SW 1271 (cell line): Measurements from ENCODE around the gene ANO6.
A peak's percentile ranks its signal among the peaks of the same experiment; 100 is the strongest.

ENCODE experiments used
- DNase-seq, 2 experiments: peaks; one replicate each; lab custom pipeline; 2025; lab: John Stamatoyannopoulos, UW

The ANO6 gene

GRCh38 chr12:45406988-45407850 lies 191.3 kb downstream of the ANO6 start:
- no peak for DNase-seq

- no peak for DNase-seq
These were observed 192.3 kb downstream of the ANO6 start for GRCh38 chr12:45407981-45408728.

- no peak for DNase-seq
These were observed 192.8 kb downstream of the ANO6 start for GRCh38 chr12:45408729-45409114.

- no peak for DNase-seq
These were observed 194.1 kb downstream of the ANO6 start for GRCh38 chr12:45409966-45410365.

DNA sequence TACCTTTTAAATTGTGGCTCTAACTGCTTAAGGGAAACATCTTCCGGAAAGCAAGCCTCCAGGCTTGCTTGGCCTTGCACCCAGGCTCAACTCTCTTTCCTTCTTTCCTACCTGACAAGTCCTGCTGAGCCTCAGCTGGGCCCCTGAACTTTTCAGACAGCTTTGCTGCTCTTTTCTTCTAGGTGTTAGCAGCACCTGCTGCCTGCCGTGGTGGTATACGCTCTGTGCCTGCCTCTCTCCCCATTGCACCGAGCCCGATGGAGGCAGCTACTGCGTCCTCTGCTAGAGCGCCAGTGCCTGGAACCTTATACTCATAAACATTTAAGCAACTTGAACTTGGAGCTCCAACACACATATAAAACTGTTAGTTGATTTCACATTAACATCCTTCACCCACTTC lies 195.7 kb downstream of the ANO6 start:
- no peak for DNase-seq

DNA sequence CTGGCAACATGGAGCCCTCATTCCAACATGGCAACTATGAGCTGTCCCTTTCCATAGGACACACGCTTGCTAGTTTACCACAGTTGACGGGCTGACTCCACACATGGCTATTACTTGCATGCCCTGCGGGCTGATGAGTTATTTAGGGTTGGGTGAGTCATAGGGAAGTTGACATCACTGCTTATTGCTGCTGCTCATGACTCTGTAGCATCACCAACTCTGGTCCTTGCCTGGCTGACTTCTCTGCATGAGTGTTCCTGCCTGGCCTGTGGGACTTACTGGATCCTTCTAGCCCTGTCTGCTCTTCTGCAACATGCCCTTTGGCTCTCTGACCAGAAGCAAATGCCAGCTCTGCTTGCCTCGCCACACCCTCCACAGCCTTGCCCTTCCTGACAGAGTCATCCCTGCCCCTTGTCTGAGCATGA lies 199.5 kb downstream of the ANO6 start:
- DNase-seq = peak; percentile 92 to 96

GRCh38 chr12:45416126-45416525 lies 200.2 kb downstream of the ANO6 start:
- DNase-seq = no peak

GRCh38 chr12:45418520-45418919 lies 202.6 kb downstream of the ANO6 start:
- DNase-seq = no peak

DNA sequence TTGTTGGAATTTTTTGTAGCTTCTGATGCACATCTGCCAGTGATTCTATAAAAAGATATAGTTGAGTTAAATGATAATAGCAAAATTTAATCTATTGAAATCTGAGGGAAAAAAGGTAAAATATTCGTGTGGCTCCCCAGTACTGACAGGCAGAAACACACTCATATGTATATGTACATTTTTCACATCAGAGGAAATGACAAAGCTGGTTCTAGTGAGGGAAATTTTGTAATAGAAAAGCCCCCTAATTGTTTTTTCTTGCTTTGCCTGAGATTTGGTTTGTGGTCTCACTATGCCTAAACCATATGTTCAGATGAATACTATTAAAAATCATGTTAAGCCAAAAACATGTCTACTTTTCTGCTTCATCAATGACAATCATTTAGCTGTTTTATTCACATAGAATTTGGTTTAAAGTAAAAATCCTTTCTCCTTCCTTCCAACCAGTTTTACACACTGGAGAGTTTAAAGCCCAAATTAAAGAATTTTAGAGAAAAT lies 203.5 kb downstream of the ANO6 start:
- no peak for DNase-seq

GRCh38 chr12:45421736-45422135 lies 205.8 kb downstream of the ANO6 start:
- DNase-seq = no peak

GRCh38 chr12:45423931-45424330 lies 208.0 kb downstream of the ANO6 start:
- DNase-seq = no peak

DNA sequence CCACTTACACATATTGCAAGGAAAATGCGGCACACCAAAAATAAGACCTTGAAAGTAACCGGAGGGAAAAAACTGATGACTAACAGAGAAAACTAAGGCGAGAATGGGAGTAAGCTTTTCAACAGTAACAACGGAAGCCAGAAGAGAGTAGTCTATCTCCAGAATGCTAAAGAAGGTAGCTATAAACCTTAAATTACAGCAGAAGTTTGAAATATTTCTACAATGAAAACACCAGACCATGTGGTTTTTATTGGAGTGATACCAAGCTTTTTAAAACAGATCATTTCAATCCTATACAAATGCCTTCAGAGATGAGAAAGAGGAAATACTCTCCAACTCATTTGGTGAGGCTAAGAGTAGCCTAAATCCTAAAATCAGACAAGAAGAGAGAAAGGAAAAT lies 209.5 kb downstream of the ANO6 start:
- no peak for DNase-seq

DNA sequence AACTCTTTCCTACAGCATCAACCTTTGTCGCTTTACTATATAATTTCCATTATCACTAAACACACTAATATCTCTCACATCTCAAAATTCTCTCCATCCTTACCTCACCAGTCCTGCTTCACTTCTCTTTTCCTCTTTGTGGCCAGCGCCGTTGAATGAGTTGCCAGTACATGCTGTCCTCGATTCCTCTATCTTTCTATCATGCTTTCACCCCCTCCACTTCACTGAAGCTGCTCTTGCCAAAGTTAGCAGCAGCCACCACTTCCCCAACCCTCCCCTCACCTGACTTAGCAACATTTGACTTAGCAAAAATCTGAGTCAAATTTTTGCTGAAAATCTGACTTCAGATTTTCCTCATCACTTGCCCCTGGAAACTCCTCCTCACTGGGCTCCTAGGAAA lies 210.4 kb downstream of the ANO6 start:
- no peak for DNase-seq

GRCh38 chr12:45427042-45427441 lies 211.1 kb downstream of the ANO6 start:
- no peak for DNase-seq

DNA sequence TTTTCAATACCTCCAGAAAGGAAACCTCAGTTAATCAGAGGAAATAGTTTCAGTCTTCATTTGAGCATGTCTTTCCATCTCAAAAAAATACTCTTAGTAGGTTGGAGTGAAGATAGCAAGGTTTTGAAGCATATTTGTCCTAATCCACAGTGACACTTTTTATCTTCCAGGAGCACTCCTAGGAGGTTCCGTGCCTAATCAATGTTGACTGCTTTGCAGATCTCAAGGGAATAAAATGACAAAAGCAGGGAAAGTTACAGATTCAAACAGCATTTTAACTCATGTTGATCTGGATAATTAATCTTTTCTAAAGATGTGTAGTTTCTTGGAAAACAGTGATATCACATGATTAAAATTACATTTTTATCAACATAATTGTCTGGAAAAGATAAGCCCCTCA lies 213.9 kb downstream of the ANO6 start:
- no peak for DNase-seq

DNA sequence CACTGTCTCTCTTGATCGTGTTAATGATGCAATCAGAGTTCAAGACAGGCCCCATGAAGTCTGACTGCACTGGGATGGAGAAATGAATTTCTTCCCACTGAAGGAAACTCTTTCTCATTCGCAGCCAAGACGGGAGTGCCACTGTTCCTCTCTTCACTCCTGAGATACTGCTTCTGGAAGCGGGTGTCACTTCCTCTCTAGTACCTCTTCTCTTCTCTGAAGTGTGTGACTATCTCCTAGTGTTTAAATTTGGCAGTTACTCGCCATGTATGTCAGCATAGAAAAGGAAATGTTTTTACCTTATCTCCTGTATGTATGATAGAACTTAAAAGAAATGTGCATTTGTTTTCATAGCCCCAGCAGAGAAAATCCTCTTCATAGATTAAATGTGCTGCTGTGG lies 215.2 kb downstream of the ANO6 start:
- no peak for DNase-seq

DNA sequence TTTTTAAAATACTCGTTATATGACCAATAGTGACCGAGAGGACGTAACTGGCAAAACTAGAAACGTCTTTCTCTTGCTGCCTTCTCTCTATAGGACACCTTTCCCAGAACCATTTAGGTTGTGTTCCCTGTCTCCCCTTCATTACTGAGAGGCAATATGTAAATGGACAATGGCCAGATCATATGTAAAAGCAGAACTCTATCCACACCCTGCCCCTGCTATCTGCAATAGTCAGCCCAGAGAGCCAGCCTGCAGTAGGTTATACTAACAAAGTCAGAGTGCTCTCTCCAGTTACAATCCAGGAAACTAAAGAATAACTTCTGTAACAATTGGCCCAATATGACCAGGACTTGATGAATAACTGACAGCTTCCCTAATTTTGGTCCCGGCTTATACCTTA lies 216.8 kb downstream of the ANO6 start:
- no peak for DNase-seq

DNA sequence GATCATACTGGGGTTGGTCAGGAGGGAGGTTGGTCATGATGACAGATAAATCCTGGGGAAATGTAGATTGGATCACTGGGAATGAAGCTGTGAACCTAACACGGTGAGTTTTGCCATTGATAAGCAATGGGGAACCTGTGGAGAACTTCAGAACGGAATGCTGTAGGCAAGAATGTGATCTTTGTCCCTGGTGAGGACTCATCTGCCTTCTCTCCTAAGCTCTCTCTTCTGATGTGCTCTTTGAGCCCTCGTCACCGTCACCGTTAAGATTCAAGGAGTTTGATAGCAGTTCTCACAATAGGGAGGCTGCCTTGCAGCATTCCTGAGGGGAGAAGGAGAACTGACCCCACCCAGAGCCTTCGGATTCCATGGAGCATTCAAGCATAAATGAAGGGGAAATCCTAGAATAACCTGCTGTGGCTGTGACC lies 217.6 kb downstream of the ANO6 start:
- no peak for DNase-seq

DNA sequence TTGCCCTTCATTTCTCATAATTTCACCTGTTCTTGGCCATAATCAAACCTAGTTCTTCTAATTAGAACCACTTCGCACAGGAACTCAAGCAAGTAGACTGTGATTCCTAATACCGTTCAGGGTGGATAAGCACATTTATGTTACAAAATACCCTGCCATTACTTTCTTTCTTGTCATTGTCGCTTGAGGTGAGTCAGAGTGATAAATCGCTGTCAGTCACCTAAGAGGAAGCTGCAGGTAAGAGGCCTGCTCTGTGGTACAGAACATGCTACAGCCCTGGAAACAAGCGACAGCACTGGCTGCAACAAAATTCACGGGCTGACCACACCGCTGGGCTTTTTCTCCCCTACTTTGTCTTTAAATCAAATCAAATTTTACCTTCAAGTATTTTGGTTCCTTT lies 218.2 kb downstream of the ANO6 start:
- DNase-seq = no peak

- no peak for DNase-seq
These were observed 220.2 kb downstream of the ANO6 start for GRCh38 chr12:45435945-45436710.

GRCh38 chr12:45439039-45439438 lies 223.1 kb downstream of the ANO6 start:
- no peak for DNase-seq

DNA sequence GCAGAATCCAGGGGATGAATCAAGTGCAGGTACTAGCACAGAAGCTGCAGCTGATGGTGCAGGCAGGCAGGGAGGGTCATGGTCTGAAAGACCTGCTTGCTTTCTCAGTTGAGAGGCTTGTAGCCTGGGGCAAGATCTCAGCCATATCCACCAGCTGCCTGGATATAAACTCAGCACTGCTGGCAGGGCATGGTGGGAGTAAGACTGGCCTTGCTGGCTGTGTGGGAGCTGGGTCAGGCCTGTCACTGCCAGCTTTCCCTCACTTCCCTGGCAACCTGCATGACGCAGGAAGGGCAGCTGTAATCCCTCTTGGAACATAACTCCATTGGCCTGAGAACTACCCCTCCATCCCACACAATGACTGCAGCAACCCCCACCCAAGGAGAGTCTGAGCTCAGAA lies 230.1 kb downstream of the ANO6 start:
- DNase-seq = no peak
